Measurements from ENCODE around the gene FREM1. TPM values are rescaled to one million over a fixed set of nuclear protein-coding genes. Genes with fewer than 3 reads are reported as not detected.

The FREM1 gene, protein sequence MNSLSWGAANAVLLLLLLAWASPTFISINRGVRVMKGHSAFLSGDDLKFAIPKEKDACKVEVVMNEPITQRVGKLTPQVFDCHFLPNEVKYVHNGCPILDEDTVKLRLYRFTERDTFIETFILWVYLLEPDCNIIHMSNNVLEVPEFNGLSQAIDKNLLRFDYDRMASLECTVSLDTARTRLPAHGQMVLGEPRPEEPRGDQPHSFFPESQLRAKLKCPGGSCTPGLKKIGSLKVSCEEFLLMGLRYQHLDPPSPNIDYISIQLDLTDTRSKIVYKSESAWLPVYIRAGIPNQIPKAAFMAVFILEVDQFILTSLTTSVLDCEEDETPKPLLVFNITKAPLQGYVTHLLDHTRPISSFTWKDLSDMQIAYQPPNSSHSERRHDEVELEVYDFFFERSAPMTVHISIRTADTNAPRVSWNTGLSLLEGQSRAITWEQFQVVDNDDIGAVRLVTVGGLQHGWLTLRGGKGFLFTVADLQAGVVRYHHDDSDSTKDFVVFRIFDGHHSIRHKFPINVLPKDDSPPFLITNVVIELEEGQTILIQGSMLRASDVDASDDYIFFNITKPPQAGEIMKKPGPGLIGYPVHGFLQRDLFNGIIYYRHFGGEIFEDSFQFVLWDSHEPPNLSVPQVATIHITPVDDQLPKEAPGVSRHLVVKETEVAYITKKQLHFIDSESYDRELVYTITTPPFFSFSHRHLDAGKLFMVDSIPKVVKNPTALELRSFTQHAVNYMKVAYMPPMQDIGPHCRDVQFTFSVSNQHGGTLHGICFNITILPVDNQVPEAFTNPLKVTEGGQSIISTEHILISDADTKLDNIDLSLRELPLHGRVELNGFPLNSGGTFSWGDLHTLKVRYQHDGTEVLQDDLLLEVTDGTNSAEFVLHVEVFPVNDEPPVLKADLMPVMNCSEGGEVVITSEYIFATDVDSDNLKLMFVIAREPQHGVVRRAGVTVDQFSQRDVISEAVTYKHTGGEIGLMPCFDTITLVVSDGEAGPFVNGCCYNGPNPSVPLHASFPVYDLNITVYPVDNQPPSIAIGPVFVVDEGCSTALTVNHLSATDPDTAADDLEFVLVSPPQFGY (N-terminal part only)
- total RNA-seq, result not detected

DNA sequence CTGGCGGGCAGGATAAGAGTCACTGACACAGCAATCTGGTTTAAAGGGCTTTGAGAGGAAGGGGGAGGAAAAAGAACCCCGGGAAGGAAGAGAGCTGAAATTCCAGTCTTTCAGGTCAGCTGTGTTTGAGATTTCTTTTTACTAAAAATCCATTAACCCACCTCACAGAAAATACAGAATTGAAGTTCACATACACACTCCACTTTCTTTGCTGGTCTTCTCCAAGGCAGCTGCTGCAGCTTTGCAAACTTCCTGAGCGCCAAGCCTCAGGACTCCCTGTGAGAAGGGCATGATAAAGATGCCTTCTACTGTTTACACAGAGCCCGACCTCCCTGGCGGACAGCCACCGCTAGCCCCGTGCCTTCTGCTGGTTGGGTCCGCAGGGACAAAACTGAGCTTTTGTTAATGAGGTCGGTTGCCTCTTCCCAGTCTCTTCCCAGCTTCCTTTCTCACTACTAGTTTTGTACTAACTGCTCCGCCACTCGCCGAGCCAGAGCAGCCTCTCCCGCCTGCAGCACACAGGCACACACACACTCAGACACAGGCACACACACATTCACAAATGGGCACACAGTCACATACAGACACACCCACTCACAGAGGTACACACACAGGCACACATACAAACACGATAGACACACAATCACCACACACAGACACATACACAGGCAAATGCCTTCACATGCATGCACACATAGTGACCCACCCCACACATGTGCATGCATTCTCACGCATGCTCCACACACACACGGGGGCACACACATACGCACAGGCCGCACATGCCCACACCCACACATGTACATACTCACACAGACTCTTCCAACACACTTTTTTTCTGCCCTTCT, at the start of gene FREM1:
FREM1 (minus strand) TSS at position 468 of the 845 bp plus-strand sequence. CDS start 41,451 bp downstream, outside the sequence.
- no peak for DNase-seq
- intact Hi-C loops (cut with micrococcal nuclease), result no loop called here
- no peak within 1 kb of the TSS for H3K4me3 Mint-ChIP-seq

DNA sequence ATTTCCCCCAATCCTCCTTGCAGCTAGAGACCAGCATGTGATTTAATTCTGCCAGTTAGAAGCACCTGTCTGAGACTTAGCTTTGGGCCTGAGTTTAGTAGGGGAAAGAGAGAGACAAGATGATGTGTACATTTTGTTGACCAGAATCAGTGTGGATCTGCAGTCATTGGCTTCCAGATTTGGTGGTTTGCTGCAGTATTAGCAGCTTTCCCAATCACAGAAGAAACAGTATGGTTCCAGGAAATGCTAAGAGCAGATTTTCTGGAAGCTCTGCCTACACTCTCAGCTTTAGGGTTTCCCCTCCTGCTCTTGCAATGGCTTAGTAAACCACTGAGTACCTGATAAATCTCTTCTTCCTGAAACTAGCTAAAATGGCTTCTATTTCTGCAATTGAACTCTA, 48.8 kb upstream of the FREM1 start:
- CTCF ChIA-PET, result no interaction called here
- intact Hi-C loops (cut with micrococcal nuclease), result no loop called here
- DNase-seq, result peak; percentile 21
- no peaks in the 10 kb centered on the region for H3K9me3 Mint-ChIP-seq
- no peak overlapping the region for H3K27ac Mint-ChIP-seq
- H3K4me3 Mint-ChIP-seq, result no peak overlapping the region
- TF ChIP-seq, protein P1, sequence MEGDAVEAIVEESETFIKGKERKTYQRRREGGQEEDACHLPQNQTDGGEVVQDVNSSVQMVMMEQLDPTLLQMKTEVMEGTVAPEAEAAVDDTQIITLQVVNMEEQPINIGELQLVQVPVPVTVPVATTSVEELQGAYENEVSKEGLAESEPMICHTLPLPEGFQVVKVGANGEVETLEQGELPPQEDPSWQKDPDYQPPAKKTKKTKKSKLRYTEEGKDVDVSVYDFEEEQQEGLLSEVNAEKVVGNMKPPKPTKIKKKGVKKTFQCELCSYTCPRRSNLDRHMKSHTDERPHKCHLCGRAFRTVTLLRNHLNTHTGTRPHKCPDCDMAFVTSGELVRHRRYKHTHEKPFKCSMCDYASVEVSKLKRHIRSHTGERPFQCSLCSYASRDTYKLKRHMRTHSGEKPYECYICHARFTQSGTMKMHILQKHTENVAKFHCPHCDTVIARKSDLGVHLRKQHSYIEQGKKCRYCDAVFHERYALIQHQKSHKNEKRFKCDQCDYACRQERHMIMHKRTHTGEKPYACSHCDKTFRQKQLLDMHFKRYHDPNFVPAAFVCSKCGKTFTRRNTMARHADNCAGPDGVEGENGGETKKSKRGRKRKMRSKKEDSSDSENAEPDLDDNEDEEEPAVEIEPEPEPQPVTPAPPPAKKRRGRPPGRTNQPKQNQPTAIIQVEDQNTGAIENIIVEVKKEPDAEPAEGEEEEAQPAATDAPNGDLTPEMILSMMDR (IDR thresholded peaks at IDR 0.05), result no peak
- no peaks in the 10 kb centered on the region for H3K27me3 Mint-ChIP-seq
- POLR2A ChIA-PET, result no interaction called here
- ATAC-seq, result peak; percentile 88
- H3K36me3 Mint-ChIP-seq (ENCODE audit: low read depth), result no peaks in the 10 kb centered on the region
- peaks cover 10% of the 10 kb centered on the region for H3K4me1 Mint-ChIP-seq (ENCODE audit: low read depth)

More for the DNA sequence above, at the start of gene FREM1:
- TF ChIP-seq, protein P1 (IDR thresholded peaks at IDR 0.05), result no peak
- ChIA-PET CTCF (no interaction called here), POLR2A (interaction anchor here (0.6 kb wide), 1 partner anchor 1140 kb away, joined by 3 read pairs; no protein-coding TSS in a partner anchor)
- H3K27ac Mint-ChIP-seq, result no peak within 1 kb of the TSS
- no peak for ATAC-seq
- H3K27me3 Mint-ChIP-seq, result no peaks in the 10 kb centered on the region
- no peaks in the 10 kb centered on the region for H3K4me1 Mint-ChIP-seq (ENCODE audit: low read depth)
- H3K9me3 Mint-ChIP-seq, result no peaks in the 10 kb centered on the region
- H3K36me3 Mint-ChIP-seq (ENCODE audit: low read depth), result no peaks in the 10 kb centered on the region

DNA sequence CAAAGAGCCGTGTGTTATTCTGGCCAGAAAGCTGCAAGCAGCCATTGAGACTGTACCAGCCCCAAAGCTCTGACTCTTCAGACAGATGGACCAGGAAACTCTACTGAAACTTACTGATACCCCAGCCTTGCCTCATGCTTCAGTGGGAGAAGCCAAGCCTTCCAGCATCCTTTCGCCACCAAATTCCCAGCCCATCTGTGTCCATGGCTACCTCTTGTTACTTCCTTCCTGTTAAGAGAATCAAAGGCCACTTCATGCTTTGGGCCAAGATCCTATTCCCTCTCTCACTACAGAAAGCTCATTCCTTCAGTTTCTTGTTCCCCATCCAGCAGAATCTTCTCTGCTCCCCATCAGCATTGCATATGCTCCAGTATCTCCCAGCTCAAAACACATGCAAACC, 46.9 kb upstream of the FREM1 start:
- Mint-ChIP-seq H3K27me3 (no peaks in the 10 kb centered on the region), H3K9me3 (no peaks in the 10 kb centered on the region), H3K36me3 (ENCODE audit: low read depth) (no peaks in the 10 kb centered on the region), H3K4me3 (no peak overlapping the region), H3K4me1 (ENCODE audit: low read depth) (peaks cover 10% of the 10 kb centered on the region), H3K27ac (no peak overlapping the region)
- ChIA-PET CTCF (no interaction called here), POLR2A (no interaction called here)
- TF ChIP-seq, protein P1 (IDR thresholded peaks at IDR 0.05), result no peak
- DNase-seq, result no peak
- intact Hi-C loops (cut with micrococcal nuclease), result no loop called here
- no peak for ATAC-seq

DNA sequence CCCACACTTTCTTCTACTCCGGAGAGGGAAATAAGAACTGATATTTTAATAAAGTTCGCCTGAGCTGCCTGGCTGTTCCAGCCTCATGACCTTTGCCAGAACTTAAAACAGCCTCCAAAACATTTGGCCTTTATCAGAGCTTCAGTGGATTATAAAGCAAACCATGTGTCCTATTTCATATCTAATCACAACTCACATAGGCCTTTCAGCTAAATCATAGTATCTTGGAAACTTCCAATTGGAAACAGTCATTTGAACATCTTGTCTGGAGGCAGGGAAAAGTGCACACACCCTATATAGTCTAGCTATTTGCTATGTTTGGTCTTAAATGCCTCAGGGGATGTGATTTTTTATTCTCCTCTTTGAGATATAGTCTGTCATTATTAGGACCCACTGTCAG, 46.0 kb upstream of the FREM1 start:
- POLR2A ChIA-PET, result no interaction called here
- CTCF ChIA-PET, result no interaction called here
- intact Hi-C loops (cut with micrococcal nuclease), result no loop called here
- H3K4me3 Mint-ChIP-seq, result no peak overlapping the region
- no peaks in the 10 kb centered on the region for H3K27me3 Mint-ChIP-seq
- ATAC-seq (no peak), DNase-seq (no peak)
- H3K9me3 Mint-ChIP-seq, result no peaks in the 10 kb centered on the region
- H3K27ac Mint-ChIP-seq, result no peak overlapping the region
- H3K4me1 Mint-ChIP-seq (ENCODE audit: low read depth), result peaks cover 8% of the 10 kb centered on the region
- no peaks in the 10 kb centered on the region for H3K36me3 Mint-ChIP-seq (ENCODE audit: low read depth)
- TF ChIP-seq, protein P1 (IDR thresholded peaks at IDR 0.05), result no peak

All from activated CD8-positive, alpha-beta T cell treated with anti-CD3 and anti-CD28 coated beads for 36 hours (primary cell).